Small intestine (tissue), 7 donors: ENCODE results near the gene CCDC106. TPM values are rescaled to one million over a fixed set of nuclear protein-coding genes. Genes with fewer than 3 reads are reported as not detected.

ENCODE experiments used
- DNase-seq, 2 donors: peaks; one replicate each; pipeline versions ENCODE4 v3.0.0 to v3.0.0-alpha.2; 2013
- FAIRE-seq: peaks from 2 replicates; lab custom pipeline; 2012; peaks lifted over from hg19 to GRCh38; lab: Jason Lieb, UNC
- H3K27ac ChIP-seq, 3 donors: one replicate each; pipeline ENCODE4 v1.5.1; 2013; ENCODE audit warnings: low read length in 2 of 3, mild to moderate bottlenecking in 2 of 3, control low read depth in 1 of 3, inconsistent platforms in 1 of 3, low read depth in 1 of 3, moderate library complexity in 1 of 3
- H3K27me3 ChIP-seq, 3 donors: one replicate each; pipeline ENCODE4 v1.6.1; 2013; ENCODE audit warnings: low read length in 3 of 3, inconsistent platforms in 1 of 3; ENCODE audit not compliant: control insufficient read depth in 3 of 3, insufficient read depth in 3 of 3
- H3K36me3 ChIP-seq, 3 donors: one replicate each; pipeline ENCODE4 v1.6.1; 2013; ENCODE audit warnings: low read length in 3 of 3, inconsistent platforms in 1 of 3, low read depth in 1 of 3, mild to moderate bottlenecking in 1 of 3, moderate library complexity in 1 of 3; ENCODE audit not compliant: control insufficient read depth in 3 of 3, insufficient read depth in 2 of 3
- H3K4me1 ChIP-seq, 3 donors: one replicate each; pipeline ENCODE4 v1.6.1; 2013; ENCODE audit warnings: low read length in 2 of 3, inconsistent platforms in 1 of 3, low read depth in 1 of 3, mild to moderate bottlenecking in 1 of 3, moderate library complexity in 1 of 3; ENCODE audit not compliant: control insufficient read depth in 3 of 3, insufficient read depth in 2 of 3
- H3K4me3 ChIP-seq, 3 donors: one replicate each; pipeline ENCODE4 v1.5.1; 2013; ENCODE audit warnings: low read length in 3 of 3, control low read depth in 1 of 3, inconsistent platforms in 1 of 3, low read depth in 1 of 3, mild to moderate bottlenecking in 1 of 3, moderate library complexity in 1 of 3
- H3K9me3 ChIP-seq, 2 donors: one replicate each; pipeline ENCODE4 v1.6.1; 2013; ENCODE audit warnings: low read depth in 1 of 2, low read length in 1 of 2; ENCODE audit not compliant: control insufficient read depth in 2 of 2, insufficient read depth in 1 of 2
- WGBS, 3 donors: extraction: QIAGEN DNeasy Blood & Tissue Kit; methylation state at CpG; one replicate each; pipeline ENCODE4 v1.1.7; 2013; 5-methylcytosine and 5-hydroxymethylcytosine counted together
- polyA plus RNA-seq, 4 donors: library from polyadenylated mRNA; stranded (reverse) in 3 of 4; unstranded in 1 of 4; fragments of 200-250 nt in 3 of 4; fragments of 120-200 nt in 1 of 4; gene quantifications; one replicate each; pipeline versions ENCODE4 v1.2.1 to v1.2.3, GENCODE V29; 2013
- donor health status: healthy with polysubstance abuse.
- donor health status: control.
- donor health status: control.
- donor health status: Bipolar disorder and iron deficiency.
- donor health status: healthy.

Gene CCDC106
- polyA plus RNA-seq, 4 donors: 2.5 to 12.1 (median 5.6) TPM

- WGBS, 3 donors: 0 to 1% (median 0%) methylated on average over 50 to 52 of the region's 52 CpGs
- Histone ChIP-seq H3K36me3 (peaks cover 0 to 49% (median 3%) of the 10 kb centered on the region in 3 donors), H3K27ac (peak overlapping the region; percentile 87 to 98 (median 95)), H3K4me1 (peaks cover 6 to 15% (median 7%) of the 10 kb centered on the region in 3 donors), H3K27me3 (no peaks in the 10 kb centered on the region), H3K9me3 (no peaks in the 10 kb centered on the region), H3K4me3 (peak overlapping the region; percentile 50 to 83 (median 79))
- DNase-seq (peak; percentile 99 to 100), FAIRE-seq (peak; percentile 84)
Measured at GRCh38 chr19:55654323-55654867, 6.4 kb downstream of the CCDC106 start.

- Histone ChIP-seq H3K27ac (peak within 1 kb of the TSS; percentile 94 to 99 (median 99)), H3K4me1 (peaks cover 6 to 15% (median 7%) of the 10 kb centered on the region in 3 donors), H3K9me3 (no peaks in the 10 kb centered on the region), H3K36me3 (peaks cover 3 to 49% (median 3%) of the 10 kb centered on the region in 3 donors), H3K4me3 (peak within 1 kb of the TSS; percentile 79 to 84 (median 83)), H3K27me3 (no peaks in the 10 kb centered on the region)
- WGBS, 3 donors: 1% methylated on average over 69 to 95 of the region's 95 CpGs
- DNase-seq: peak; percentile 92 to 97
- FAIRE-seq: no peak
Measured at GRCh38 chr19:55654868-55655647, 7.0 kb downstream of the CCDC106 start, which contains the start of gene U2AF2. TSS of gene U2AF2 (plus strand) at chr19:55655035. CDS start at chr19:55655105, 70 bp downstream.

- Histone ChIP-seq H3K27ac (peak overlapping the region in 2 of 3 donors; percentile 99), H3K4me1 (peaks cover 6 to 15% (median 7%) of the 10 kb centered on the region in 3 donors), H3K36me3 (peaks cover 7 to 51% (median 9%) of the 10 kb centered on the region in 3 donors), H3K4me3 (peak overlapping the region; percentile 79 to 84 (median 83)), H3K27me3 (no peaks in the 10 kb centered on the region), H3K9me3 (no peaks in the 10 kb centered on the region)
- DNase-seq (no peak), FAIRE-seq (no peak)
- 0 to 1% (median 0%) methylated on average over 19 of the region's 19 CpGs for WGBS, 3 donors
Measured at GRCh38 chr19:55655648-55656040, 7.6 kb downstream of the CCDC106 start.

GRCh38 chr19:55656552-55656951, 8.5 kb downstream of the CCDC106 start:
- 24 to 32% (median 29%) methylated on average over 7 of the region's 7 CpGs for WGBS, 3 donors
- H3K27ac ChIP-seq: no peak overlapping the region
- FAIRE-seq: no peak

GRCh38 chr19:55656988-55657747, 9.2 kb downstream of the CCDC106 start:
- FAIRE-seq (no peak), DNase-seq (peak in 1 of 2 donors; percentile 49)
- WGBS, 3 donors: 8 to 30% (median 12%) methylated on average over 18 of the region's 18 CpGs
- peaks cover 18 to 52% (median 19%) of the 10 kb centered on the region in 3 donors for H3K36me3 ChIP-seq
- no peaks in the 10 kb centered on the region for H3K9me3 ChIP-seq
- peak overlapping the region in 2 of 3 donors; percentile 83 to 84 for H3K4me3 ChIP-seq
- H3K27me3 ChIP-seq: no peaks in the 10 kb centered on the region
- H3K4me1 ChIP-seq: peaks cover 6 to 15% (median 7%) of the 10 kb centered on the region in 3 donors
- no peak overlapping the region for H3K27ac ChIP-seq

More at GRCh38 chr19:55656552-55656951, 8.5 kb downstream of the CCDC106 start:
- Histone ChIP-seq H3K9me3 (no peaks in the 10 kb centered on the region), H3K4me3 (peak overlapping the region in 2 of 3 donors; percentile 83 to 84), H3K4me1 (peaks cover 6 to 15% (median 7%) of the 10 kb centered on the region in 3 donors), H3K27me3 (no peaks in the 10 kb centered on the region), H3K36me3 (peaks cover 13 to 51% (median 14%) of the 10 kb centered on the region in 3 donors)
- no peak for DNase-seq

- Histone ChIP-seq H3K36me3 (peaks cover 29 to 65% (median 35%) of the 10 kb centered on the region in 3 donors), H3K4me3 (no peak overlapping the region), H3K4me1 (peaks cover 6 to 15% (median 7%) of the 10 kb centered on the region in 3 donors), H3K27me3 (no peaks in the 10 kb centered on the region), H3K9me3 (no peaks in the 10 kb centered on the region), H3K27ac (no peak overlapping the region)
- FAIRE-seq (no peak), DNase-seq (no peak)
- 87 to 91% (median 89%) methylated on average over 36 to 37 of the region's 37 CpGs for WGBS, 3 donors
Measured at GRCh38 chr19:55658846-55659459, 10.9 kb downstream of the CCDC106 start.

- H3K27ac ChIP-seq: no peak overlapping the region
- H3K4me1 ChIP-seq: peaks cover 6 to 15% (median 7%) of the 10 kb centered on the region in 3 donors
- WGBS, 3 donors: 64 to 66% (median 65%) methylated on average over 9 of the region's 9 CpGs
- DNase-seq (no peak), FAIRE-seq (no peak)
- peaks cover 33 to 74% (median 35%) of the 10 kb centered on the region in 3 donors for H3K36me3 ChIP-seq
- H3K4me3 ChIP-seq: no peak overlapping the region
- H3K9me3 ChIP-seq: no peaks in the 10 kb centered on the region
- no peaks in the 10 kb centered on the region for H3K27me3 ChIP-seq
Measured at GRCh38 chr19:55659822-55660221, 11.8 kb downstream of the CCDC106 start.
